ENCODE data around the gene RNF175.

Gene RNF175

DNA sequence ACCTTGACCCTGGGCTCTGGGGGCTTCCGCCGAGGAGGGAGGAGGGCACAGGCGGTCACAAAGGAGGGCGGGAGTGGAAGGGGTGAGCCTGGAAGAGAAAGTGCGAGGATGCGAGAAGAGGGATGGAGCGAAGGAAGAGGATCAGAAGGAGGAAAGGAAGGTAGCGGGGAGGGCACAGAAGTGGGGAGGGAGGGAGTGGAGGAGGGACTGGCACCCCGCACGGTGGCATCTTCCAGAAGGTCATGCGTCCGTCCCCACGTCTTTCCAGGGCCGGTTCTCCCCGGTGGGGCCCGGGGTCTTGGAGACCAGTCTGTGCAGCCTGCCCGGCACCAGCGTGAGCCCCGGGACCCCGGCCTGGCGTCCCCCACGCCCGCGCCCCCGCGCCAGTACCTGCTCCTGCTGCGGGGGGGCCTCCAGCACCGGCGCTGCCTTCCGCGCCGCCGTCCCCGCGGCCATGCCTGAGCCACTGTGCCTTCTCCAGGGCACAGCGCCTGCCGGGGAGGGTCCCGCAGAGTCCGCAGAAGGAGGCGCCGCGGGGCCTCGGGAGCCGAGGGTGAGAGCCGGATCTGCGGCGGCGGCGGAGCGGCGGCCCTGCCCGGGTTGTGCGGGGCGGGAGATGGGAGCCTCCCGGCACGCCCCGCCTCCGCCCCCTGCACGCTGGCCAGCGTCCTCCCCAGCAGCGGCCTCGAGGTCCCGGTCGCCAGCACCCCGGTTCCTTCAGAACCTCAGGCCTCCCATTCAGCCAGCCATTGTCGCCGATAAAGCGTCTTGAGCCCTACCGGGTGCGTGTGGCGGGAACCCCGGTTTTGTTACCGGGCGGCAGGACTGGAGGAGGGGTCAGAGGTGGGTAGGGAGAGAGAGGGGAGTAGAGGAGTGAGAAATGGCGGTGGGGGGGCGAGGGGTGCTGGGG, at the start of gene RNF175:
RNF175 (minus strand) TSS at position 618 of the 910 bp plus-strand sequence; CDS start at position 456, 162 bp downstream.
- H3K4me3 ChIP-seq (ENCODE audit: low read depth in 1 of 2, low read length in 1 of 2), result peak within 1 kb of the TSS in 1 of 2 experiments; percentile 21
- H3K27ac ChIP-seq, result no peak within 1 kb of the TSS
- H3K36me3 ChIP-seq, result no peaks in the 10 kb centered on the region
- H3K4me1 ChIP-seq (ENCODE audit: control insufficient read depth in 1 of 2, insufficient read depth in 1 of 2, low read depth in 1 of 2, low read length in 1 of 2), result peaks cover 0 to 7% of the 10 kb centered on the region in 2 experiments
- H3K9me3 ChIP-seq, result no peaks in the 10 kb centered on the region
- peaks cover 84% of the 10 kb centered on the region for H3K27me3 ChIP-seq
- TF ChIP-seq, protein P1, sequence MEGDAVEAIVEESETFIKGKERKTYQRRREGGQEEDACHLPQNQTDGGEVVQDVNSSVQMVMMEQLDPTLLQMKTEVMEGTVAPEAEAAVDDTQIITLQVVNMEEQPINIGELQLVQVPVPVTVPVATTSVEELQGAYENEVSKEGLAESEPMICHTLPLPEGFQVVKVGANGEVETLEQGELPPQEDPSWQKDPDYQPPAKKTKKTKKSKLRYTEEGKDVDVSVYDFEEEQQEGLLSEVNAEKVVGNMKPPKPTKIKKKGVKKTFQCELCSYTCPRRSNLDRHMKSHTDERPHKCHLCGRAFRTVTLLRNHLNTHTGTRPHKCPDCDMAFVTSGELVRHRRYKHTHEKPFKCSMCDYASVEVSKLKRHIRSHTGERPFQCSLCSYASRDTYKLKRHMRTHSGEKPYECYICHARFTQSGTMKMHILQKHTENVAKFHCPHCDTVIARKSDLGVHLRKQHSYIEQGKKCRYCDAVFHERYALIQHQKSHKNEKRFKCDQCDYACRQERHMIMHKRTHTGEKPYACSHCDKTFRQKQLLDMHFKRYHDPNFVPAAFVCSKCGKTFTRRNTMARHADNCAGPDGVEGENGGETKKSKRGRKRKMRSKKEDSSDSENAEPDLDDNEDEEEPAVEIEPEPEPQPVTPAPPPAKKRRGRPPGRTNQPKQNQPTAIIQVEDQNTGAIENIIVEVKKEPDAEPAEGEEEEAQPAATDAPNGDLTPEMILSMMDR (IDR thresholded peaks at IDR 0.05), result no peak

DNA sequence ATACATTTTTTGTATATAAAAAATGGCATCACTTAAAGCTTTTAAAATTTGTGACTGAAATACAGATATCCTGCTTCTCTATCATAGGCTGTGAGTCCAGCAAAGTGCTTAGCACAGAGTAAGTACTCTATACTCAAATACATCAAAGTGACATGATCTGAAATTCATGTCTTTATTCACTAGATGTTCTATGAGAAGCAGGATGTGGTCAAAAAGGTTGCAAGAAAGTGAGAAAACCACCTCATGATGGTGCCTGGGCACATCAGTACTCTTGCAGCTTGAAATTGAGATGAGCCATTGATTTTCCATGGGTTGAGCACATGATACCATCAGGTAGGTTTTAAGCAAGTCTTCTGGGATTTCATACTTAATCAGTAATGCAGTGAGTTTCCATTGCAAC, 49.5 kb upstream of the RNF175 start:
- TF ChIP-seq, protein P1 (IDR thresholded peaks at IDR 0.05), result no peak
- Histone ChIP-seq H3K4me3 (ENCODE audit: low read depth in 1 of 2, low read length in 1 of 2) (no peak overlapping the region), H3K27ac (no peak overlapping the region), H3K4me1 (ENCODE audit: control insufficient read depth in 1 of 2, insufficient read depth in 1 of 2, low read depth in 1 of 2, low read length in 1 of 2) (no peaks in the 10 kb centered on the region), H3K9me3 (no peaks in the 10 kb centered on the region), H3K36me3 (no peaks in the 10 kb centered on the region), H3K27me3 (peaks cover 41% of the 10 kb centered on the region)

DNA sequence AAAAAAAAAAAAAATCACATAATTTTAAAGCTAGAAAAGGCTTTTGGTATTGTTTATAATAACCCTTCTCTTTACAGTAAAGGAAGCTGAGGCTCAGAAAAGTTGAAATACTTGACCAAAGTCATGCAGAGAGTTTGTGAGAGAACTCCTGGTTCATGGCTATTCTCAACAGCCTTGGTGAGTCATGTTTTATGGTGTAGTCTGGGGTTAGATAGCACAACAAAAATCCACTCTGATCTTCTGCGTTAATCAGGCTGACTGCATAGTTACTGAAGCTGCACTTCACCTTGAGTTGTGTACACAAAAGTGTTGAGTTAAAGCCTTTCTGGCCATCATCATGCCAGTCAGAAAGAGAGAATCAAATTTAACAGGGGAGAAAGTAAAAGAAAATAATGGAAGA, 48.4 kb upstream of the RNF175 start:
- Histone ChIP-seq H3K9me3 (no peaks in the 10 kb centered on the region), H3K27ac (no peak overlapping the region), H3K4me1 (ENCODE audit: control insufficient read depth in 1 of 2, insufficient read depth in 1 of 2, low read depth in 1 of 2, low read length in 1 of 2) (no peaks in the 10 kb centered on the region), H3K4me3 (ENCODE audit: low read depth in 1 of 2, low read length in 1 of 2) (no peak overlapping the region), H3K27me3 (peaks cover 40% of the 10 kb centered on the region), H3K36me3 (no peaks in the 10 kb centered on the region)
- TF ChIP-seq, protein P1 (IDR thresholded peaks at IDR 0.05), result no peak

DNA sequence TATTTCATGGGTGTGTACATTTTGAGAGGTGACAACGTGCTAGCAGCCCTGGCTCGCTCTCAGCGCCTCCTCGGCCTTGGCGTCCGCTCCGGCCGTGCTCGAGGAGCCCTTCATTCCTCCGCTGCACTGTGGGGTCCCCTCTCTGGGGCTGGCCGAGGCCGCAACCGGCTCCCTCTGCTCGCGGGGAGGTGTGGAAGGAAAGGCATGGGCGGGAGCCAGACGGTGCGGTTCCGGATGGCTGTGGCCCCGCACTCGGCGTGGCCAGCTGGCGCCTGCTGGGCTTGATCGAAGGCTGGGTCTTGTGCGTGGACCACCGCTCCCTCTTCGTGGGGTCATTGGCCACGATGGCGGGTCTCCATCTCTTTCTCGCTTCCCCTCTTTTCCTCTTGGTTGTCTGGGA, 46.2 kb upstream of the RNF175 start:
- peaks cover 30% of the 10 kb centered on the region for H3K27me3 ChIP-seq

DNA sequence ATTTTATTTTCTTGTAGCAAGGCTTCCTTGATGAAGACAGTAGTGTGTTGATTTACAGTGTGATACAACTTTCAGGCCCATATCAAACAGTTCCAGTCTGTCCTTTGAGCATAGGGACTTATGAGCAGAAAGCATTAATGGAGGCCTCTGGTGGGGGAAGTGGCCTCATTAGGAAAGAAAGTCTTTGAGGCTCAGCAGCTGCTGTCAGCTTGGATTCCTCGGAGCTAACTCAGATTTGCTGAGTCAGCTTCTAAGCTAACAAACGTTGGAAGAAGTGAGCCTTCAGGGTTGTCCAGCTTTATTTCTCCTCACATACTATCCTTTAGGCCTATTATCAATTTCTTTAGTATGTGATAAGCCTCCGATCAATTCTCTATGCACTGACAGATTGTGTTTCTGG, 44.9 kb upstream of the RNF175 start:
- no peaks in the 10 kb centered on the region for H3K9me3 ChIP-seq
- no peaks in the 10 kb centered on the region for H3K4me1 ChIP-seq (ENCODE audit: control insufficient read depth in 1 of 2, insufficient read depth in 1 of 2, low read depth in 1 of 2, low read length in 1 of 2)
- H3K27ac ChIP-seq, result no peak overlapping the region
- H3K36me3 ChIP-seq, result no peaks in the 10 kb centered on the region
- no peak overlapping the region for H3K4me3 ChIP-seq (ENCODE audit: low read depth in 1 of 2, low read length in 1 of 2)
- TF ChIP-seq, protein P1 (IDR thresholded peaks at IDR 0.05), result no peak
- peaks cover 32% of the 10 kb centered on the region for H3K27me3 ChIP-seq

More for the DNA sequence above, 46.2 kb upstream of the RNF175 start:
- TF ChIP-seq, protein P1 (IDR thresholded peaks at IDR 0.05), result no peak
- Histone ChIP-seq H3K4me3 (ENCODE audit: low read depth in 1 of 2, low read length in 1 of 2) (no peak overlapping the region), H3K4me1 (ENCODE audit: control insufficient read depth in 1 of 2, insufficient read depth in 1 of 2, low read depth in 1 of 2, low read length in 1 of 2) (no peaks in the 10 kb centered on the region), H3K27ac (no peak overlapping the region), H3K9me3 (no peaks in the 10 kb centered on the region), H3K36me3 (no peaks in the 10 kb centered on the region)
